Kidney (tissue), 14 donors: ENCODE measurements around the gene TSC22D1. TPM values are rescaled to one million over a fixed set of nuclear protein-coding genes. Genes with fewer than 3 reads are reported as not detected.

Source experiments
- DNase-seq, 5 donors: peaks; one replicate each; pipeline ENCODE4 v3.0.0-alpha.2; 2013 to 2020
- FAIRE-seq: peaks from 2 replicates; lab custom pipeline; 2012; peaks lifted over from hg19 to GRCh38; lab: Jason Lieb, UNC
- H3K27ac ChIP-seq, 2 donors: one replicate each; pipeline ENCODE4 v1.7.0; 2013; ENCODE audit warnings: low read depth in 2 of 2, low read length in 2 of 2, inconsistent platforms in 1 of 2
- H3K27me3 ChIP-seq: one replicate; pipeline ENCODE4 v1.7.1; 2013; ENCODE audit warnings: low read length, inconsistent platforms; ENCODE audit not compliant: control insufficient read depth, insufficient read depth
- H3K36me3 ChIP-seq, 3 donors: one replicate each; pipeline versions ENCODE4 v1.7.0 to v1.7.1; 2013; ENCODE audit warnings: low read length in 3 of 3, control low read depth in 1 of 3, inconsistent platforms in 1 of 3; ENCODE audit not compliant: insufficient read depth in 3 of 3, control insufficient read depth in 2 of 3
- H3K4me1 ChIP-seq, 3 donors: one replicate each; pipeline versions ENCODE4 v1.7.0 to v1.7.1; 2013; ENCODE audit warnings: low read length in 3 of 3, inconsistent platforms in 1 of 3, low read depth in 1 of 3; ENCODE audit not compliant: control insufficient read depth in 2 of 3, insufficient read depth in 2 of 3
- H3K4me3 ChIP-seq, 3 donors: one replicate each; pipeline versions ENCODE4 v1.7.0 to v1.8.1; 2013; ENCODE audit warnings: low read length in 3 of 3, control low read depth in 1 of 3, inconsistent platforms in 1 of 3
- H3K9ac ChIP-seq, 3 donors: one replicate each; pipeline versions ENCODE4 v1.7.0 to v1.7.1; 2013; ENCODE audit warnings: low read length in 3 of 3, control low read depth in 1 of 3, inconsistent platforms in 1 of 3
- H3K9me3 ChIP-seq, 3 donors: one replicate each; pipeline versions ENCODE4 v1.7.0 to v1.7.1; 2013; ENCODE audit warnings: low read length in 3 of 3, control low read depth in 1 of 3, inconsistent platforms in 1 of 3; ENCODE audit not compliant: control insufficient read depth in 2 of 3, insufficient read depth in 1 of 3
- intact Hi-C: fragments of 100-400 bp; cut with DNase I; formaldehyde crosslinking; loops from one replicate; pipeline ENCODE4 v1.11.1; 2022
- polyA plus RNA-seq: library from polyadenylated mRNA; stranded (reverse); fragments of 350-450 nt; fragmentation: Illumina TruSeq; extraction: RNeasy Lipid Tissue Mini Kit (QIAGEN cat#74804); gene quantifications from one replicate; pipeline ENCODE4 v1.2.3, GENCODE V29; 2014; ENCODE audit warnings: low read depth, low replicate concordance; ENCODE audit not compliant: insufficient read depth
- total RNA-seq: library from RNA; stranded (reverse); fragmentation: NEBNext Ultra II Directional; extraction: Animal tissue kit (Norgen Biotek cat#: 25700); gene quantifications from one replicate; pipeline ENCODE4 v1.2.1, GENCODE V29; 2021
- TF ChIP-seq, protein P1 (sequence below): IDR thresholded peaks from 3 replicates; pipeline ENCODE4 v1.5.1; 2012; ENCODE audit warnings: mild to moderate bottlenecking, moderate library complexity, borderline replicate concordance; ENCODE audit not compliant: insufficient read depth; ENCODE audit errors: extremely low read depth
- donor health status: control.
- donor health status: control.
- donor health status: control.
- donor health status: control.
- donor health status: control.
- donor health status: DM: yes; HTN: yes; CAD: no.
- donor health status: Normal renal cell carcinoma (clear cell type).

TSC22D1 gene
- total and polyA plus RNA-seq, 2 donors from 2014 or later, result 163 to 349 TPM

DNA sequence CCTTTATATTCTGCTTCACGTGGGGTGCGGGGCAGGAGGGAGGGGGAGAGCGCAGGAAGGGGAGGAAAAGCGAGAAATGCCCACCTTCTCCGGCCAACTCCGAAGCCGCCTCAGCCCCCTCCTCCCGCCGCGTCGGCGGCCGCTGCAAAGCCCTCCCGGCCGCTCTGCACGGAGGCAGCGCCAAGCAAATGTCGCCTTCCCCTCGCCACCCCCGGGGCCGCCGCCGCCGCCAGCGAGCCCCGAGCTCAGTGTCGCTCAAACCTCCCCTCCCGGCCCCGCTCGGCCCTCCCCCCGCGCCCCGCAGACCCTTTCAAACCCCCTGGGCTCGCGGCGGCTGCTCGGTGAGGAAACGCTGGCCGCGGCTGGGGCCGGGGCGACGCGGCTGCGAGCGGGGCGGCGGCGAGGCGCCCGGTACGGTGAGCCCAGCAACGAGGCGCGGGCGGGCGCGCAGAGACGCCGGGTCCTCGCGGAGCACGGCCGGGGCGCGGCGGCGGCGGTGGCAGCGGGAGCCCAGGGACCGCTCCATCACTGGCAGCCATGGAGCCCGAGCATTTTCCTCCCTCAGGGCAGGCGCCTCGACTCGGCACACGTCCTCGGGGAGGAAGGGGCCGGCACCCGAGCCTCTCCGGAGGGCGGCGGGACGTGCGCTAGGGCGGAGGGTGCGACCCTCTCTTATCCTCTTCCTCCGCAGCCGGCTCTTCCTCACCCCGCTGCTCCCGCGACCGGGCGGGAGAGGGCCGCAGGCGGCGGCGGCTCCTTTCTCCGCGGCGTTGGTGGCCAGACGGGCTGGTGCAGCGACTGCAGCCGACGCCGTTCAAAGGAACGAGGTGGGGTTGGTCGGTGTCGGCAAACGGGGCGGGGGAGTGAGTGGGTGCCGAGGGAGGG, 463 bp upstream of the TSC22D1 start:
- H3K27ac ChIP-seq, result peak overlapping the region; percentile 97
- no peaks in the 10 kb centered on the region for H3K27me3 ChIP-seq
- peak overlapping the region; percentile 37 to 85 (median 69) for H3K9ac ChIP-seq
- no peaks in the 10 kb centered on the region for H3K9me3 ChIP-seq
- intact Hi-C loops, result no loop called here
- FAIRE-seq (no peak), DNase-seq (peak in 2 of 5 donors; percentile 67 to 80)
- TF ChIP-seq, protein P1, sequence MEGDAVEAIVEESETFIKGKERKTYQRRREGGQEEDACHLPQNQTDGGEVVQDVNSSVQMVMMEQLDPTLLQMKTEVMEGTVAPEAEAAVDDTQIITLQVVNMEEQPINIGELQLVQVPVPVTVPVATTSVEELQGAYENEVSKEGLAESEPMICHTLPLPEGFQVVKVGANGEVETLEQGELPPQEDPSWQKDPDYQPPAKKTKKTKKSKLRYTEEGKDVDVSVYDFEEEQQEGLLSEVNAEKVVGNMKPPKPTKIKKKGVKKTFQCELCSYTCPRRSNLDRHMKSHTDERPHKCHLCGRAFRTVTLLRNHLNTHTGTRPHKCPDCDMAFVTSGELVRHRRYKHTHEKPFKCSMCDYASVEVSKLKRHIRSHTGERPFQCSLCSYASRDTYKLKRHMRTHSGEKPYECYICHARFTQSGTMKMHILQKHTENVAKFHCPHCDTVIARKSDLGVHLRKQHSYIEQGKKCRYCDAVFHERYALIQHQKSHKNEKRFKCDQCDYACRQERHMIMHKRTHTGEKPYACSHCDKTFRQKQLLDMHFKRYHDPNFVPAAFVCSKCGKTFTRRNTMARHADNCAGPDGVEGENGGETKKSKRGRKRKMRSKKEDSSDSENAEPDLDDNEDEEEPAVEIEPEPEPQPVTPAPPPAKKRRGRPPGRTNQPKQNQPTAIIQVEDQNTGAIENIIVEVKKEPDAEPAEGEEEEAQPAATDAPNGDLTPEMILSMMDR, result no peak
- no peaks in the 10 kb centered on the region for H3K36me3 ChIP-seq
- H3K4me3 ChIP-seq, result peak overlapping the region; percentile 53 to 85 (median 82)
- H3K4me1 ChIP-seq, result peaks cover 5 to 29% (median 24%) of the 10 kb centered on the region in 3 donors

- Histone ChIP-seq H3K27me3 (no peaks in the 10 kb centered on the region), H3K9me3 (no peaks in the 10 kb centered on the region), H3K4me3 (peak overlapping the region; percentile 53 to 85 (median 82)), H3K36me3 (no peaks in the 10 kb centered on the region), H3K4me1 (peaks cover 5 to 29% (median 24%) of the 10 kb centered on the region in 3 donors), H3K9ac (peak overlapping the region in 2 of 3 donors; percentile 37 to 83), H3K27ac (peak overlapping the region in 1 of 2 donors; percentile 97)
- intact Hi-C loops, result no loop called here
- TF ChIP-seq, protein P1, result no peak
- DNase-seq (no peak), FAIRE-seq (no peak)
Observed at GRCh38 chr13:44575035-44575434, 1.1 kb downstream of the TSC22D1 start.

- no peak overlapping the region for H3K27ac ChIP-seq
- H3K27me3 ChIP-seq, result no peaks in the 10 kb centered on the region
- H3K36me3 ChIP-seq, result no peaks in the 10 kb centered on the region
- intact Hi-C loops, result no loop called here
- peaks cover 5 to 29% (median 24%) of the 10 kb centered on the region in 3 donors for H3K4me1 ChIP-seq
- H3K9me3 ChIP-seq, result no peaks in the 10 kb centered on the region
- DNase-seq (no peak), FAIRE-seq (no peak)
- H3K4me3 ChIP-seq, result peak overlapping the region; percentile 53 to 85 (median 82)
- TF ChIP-seq, protein P1, result no peak
- H3K9ac ChIP-seq, result peak overlapping the region in 2 of 3 donors; percentile 16 to 83
Observed at GRCh38 chr13:44574466-44574855, 1.7 kb downstream of the TSC22D1 start.
